GM18870 (cell line): Measurements from ENCODE around the gene SOD1.
"Not testable (repeated sequence)": the region's sequence is repeated elsewhere in the genome, so short reads cannot be mapped to it uniquely, and the experiment has no call there.

ENCODE experiments used
- ATAC-seq: cut with Tn5 transposase; IDR thresholded peaks from one replicate; pipeline ENCODE4 v1.9.1; 2021; ENCODE audit warnings: moderate library complexity; ENCODE audit not compliant: unreplicated experiment

Gene SOD1

GRCh38 chr21:31654821-31655580, 4.5 kb upstream of the SOD1 start:
- ATAC-seq, result not testable (repeated sequence)

- ATAC-seq, result no peak
These were observed 3.0 kb upstream of the SOD1 start for GRCh38 chr21:31656199-31657095.

GRCh38 chr21:31658053-31658452, 1.4 kb upstream of the SOD1 start:
- no peak for ATAC-seq

- ATAC-seq, result peak; percentile 35
These were observed 282 bp upstream of the SOD1 start for GRCh38 chr21:31659286-31659535.

GRCh38 chr21:31660259-31660565, 719 bp downstream of the SOD1 start:
- ATAC-seq, result peak; percentile 23

- peak; percentile 2 for ATAC-seq
These were observed 1.1 kb downstream of the SOD1 start for GRCh38 chr21:31660591-31660990.

GRCh38 chr21:31663584-31664249, 4.2 kb downstream of the SOD1 start:
- no peak for ATAC-seq

GRCh38 chr21:31665397-31665796, 5.9 kb downstream of the SOD1 start:
- no peak for ATAC-seq

- not testable (repeated sequence) for ATAC-seq
These were observed 6.4 kb downstream of the SOD1 start for GRCh38 chr21:31665869-31666268.

GRCh38 chr21:31666445-31667010, 7.0 kb downstream of the SOD1 start:
- ATAC-seq, result no peak

GRCh38 chr21:31667132-31667531, 7.6 kb downstream of the SOD1 start:
- no peak for ATAC-seq

- no peak for ATAC-seq
These were observed 8.1 kb downstream of the SOD1 start for GRCh38 chr21:31667639-31668038.

GRCh38 chr21:31668651-31669491, 9.4 kb downstream of the SOD1 start:
- ATAC-seq, result no peak

- no peak for ATAC-seq
These were observed 10.6 kb downstream of the SOD1 start for GRCh38 chr21:31670070-31670469.

- ATAC-seq, result no peak
These were observed 11.7 kb downstream of the SOD1 start for GRCh38 chr21:31671146-31671716.

- ATAC-seq, result no peak
These were observed 12.4 kb downstream of the SOD1 start for GRCh38 chr21:31671931-31672330.

GRCh38 chr21:31673321-31673912, 13.9 kb downstream of the SOD1 start:
- no peak for ATAC-seq

- no peak for ATAC-seq
These were observed 15.8 kb downstream of the SOD1 start for GRCh38 chr21:31675318-31675717.

GRCh38 chr21:31675960-31676359, 16.5 kb downstream of the SOD1 start:
- ATAC-seq, result no peak

GRCh38 chr21:31677047-31677446, 17.6 kb downstream of the SOD1 start:
- no peak for ATAC-seq
